ENCODE measurements around the gene TMEM47. TPM values are rescaled to one million over a fixed set of nuclear protein-coding genes. Genes with fewer than 3 reads are reported as not detected.

The TMEM47 gene
- total and polyA plus RNA-seq, 2 donors (not counting 1 experiment from before 2014, with no cell fraction given): not detected

GRCh38 chrX:34624416-34624815 lies 32.7 kb downstream of the TMEM47 start:
- no CpG with 5 or more reads among the region's 2 CpGs for WGBS (ENCODE audit: insufficient coverage)
- no peak for TF ChIP-seq EZH2 (IDR thresholded peaks at IDR 0.05; ENCODE audit: borderline replicate concordance, insufficient read depth, low read depth, low read length, poor library complexity, severe bottlenecking)
- TF ChIP-seq, protein P1, sequence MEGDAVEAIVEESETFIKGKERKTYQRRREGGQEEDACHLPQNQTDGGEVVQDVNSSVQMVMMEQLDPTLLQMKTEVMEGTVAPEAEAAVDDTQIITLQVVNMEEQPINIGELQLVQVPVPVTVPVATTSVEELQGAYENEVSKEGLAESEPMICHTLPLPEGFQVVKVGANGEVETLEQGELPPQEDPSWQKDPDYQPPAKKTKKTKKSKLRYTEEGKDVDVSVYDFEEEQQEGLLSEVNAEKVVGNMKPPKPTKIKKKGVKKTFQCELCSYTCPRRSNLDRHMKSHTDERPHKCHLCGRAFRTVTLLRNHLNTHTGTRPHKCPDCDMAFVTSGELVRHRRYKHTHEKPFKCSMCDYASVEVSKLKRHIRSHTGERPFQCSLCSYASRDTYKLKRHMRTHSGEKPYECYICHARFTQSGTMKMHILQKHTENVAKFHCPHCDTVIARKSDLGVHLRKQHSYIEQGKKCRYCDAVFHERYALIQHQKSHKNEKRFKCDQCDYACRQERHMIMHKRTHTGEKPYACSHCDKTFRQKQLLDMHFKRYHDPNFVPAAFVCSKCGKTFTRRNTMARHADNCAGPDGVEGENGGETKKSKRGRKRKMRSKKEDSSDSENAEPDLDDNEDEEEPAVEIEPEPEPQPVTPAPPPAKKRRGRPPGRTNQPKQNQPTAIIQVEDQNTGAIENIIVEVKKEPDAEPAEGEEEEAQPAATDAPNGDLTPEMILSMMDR (IDR thresholded peaks at IDR 0.05): no peak
- Mint-ChIP-seq H3K4me3 (no peak overlapping the region), H3K27ac (no peak overlapping the region), H3K9me3 (ENCODE audit: insufficient read depth) (no peaks in the 10 kb centered on the region), H3K4me1 (no peaks in the 10 kb centered on the region), H3K27me3 (no peaks in the 10 kb centered on the region)
- H3K4me2 ChIP-seq (replicated peaks; ENCODE audit: low read depth, low read length, poor library complexity, severe bottlenecking): no peak overlapping the region
- no peak overlapping the region for H3K9ac ChIP-seq (ENCODE audit: low read length)
- DNase-seq (no peak), ATAC-seq (ENCODE audit: low read depth) (no peak)
- no peaks in the 10 kb centered on the region for H3K27me3 ChIP-seq (replicated peaks in 1 of 4; ENCODE audit: control extremely low read depth in 1 of 4, control insufficient read depth in 3 of 4, insufficient read depth in 4 of 4, low read length in 3 of 4)
- no peak overlapping the region for H2AFZ ChIP-seq (ENCODE audit: insufficient read depth, low read depth, low read length, poor library complexity, severe bottlenecking)
- no peaks in the 10 kb centered on the region for H3K9me3 ChIP-seq (ENCODE audit: control extremely low read depth in 1 of 3, control insufficient read depth in 2 of 3, insufficient read depth in 1 of 3, low read length in 2 of 3)
- no peaks in the 10 kb centered on the region for H3K79me2 ChIP-seq (ENCODE audit: control insufficient read depth, insufficient read depth, low read length)
- intact Hi-C loops (cut with micrococcal nuclease): no loop called here
- H3K36me3 ChIP-seq (replicated peaks in 1 of 2; ENCODE audit: control extremely low read depth in 1 of 2, control insufficient read depth in 1 of 2, extremely low read depth in 1 of 2, insufficient read depth in 2 of 2, low read length in 1 of 2): no peaks in the 10 kb centered on the region
- H4K20me1 ChIP-seq (ENCODE audit: control insufficient read depth, insufficient read depth, low read length, poor library complexity, severe bottlenecking): no peaks in the 10 kb centered on the region
- no peak overlapping the region for H3K27ac ChIP-seq (ENCODE audit: low read length in 2 of 2)
- H3K4me3 ChIP-seq (ENCODE audit: control extremely low read depth in 1 of 5, extremely low read depth in 1 of 5, insufficient read depth in 1 of 5, low read depth in 2 of 5, low read length in 4 of 5): no peak overlapping the region
- ChIA-PET POLR2A (no interaction called here), CTCF (no interaction called here)
- H3K4me1 ChIP-seq (ENCODE audit: control insufficient read depth in 2 of 2, insufficient read depth in 2 of 2, low read length in 2 of 2): no peaks in the 10 kb centered on the region

DNA sequence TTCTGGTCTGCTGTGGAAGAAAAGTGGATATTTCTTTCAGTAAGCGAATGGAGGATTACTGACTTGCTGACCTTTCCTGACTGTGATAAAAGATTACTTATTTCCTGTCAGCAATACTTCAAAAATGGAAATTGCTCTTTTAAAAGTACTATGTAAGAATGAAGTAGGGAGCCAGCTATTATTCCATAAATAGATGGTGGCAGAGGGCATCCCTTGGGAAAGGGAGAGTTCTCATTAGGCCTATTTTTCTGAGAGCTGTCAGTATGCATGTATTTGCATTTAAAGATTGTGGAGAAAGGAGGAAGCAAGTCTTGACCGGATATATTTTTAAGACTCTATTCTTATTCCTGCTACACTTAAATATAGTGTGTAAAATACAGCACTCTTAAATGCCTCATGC lies 37.2 kb downstream of the TMEM47 start:
- POLR2A ChIA-PET: no interaction called here
- Histone ChIP-seq H3K36me3 (replicated peaks in 1 of 2; ENCODE audit: control extremely low read depth in 1 of 2, control insufficient read depth in 1 of 2, extremely low read depth in 1 of 2, insufficient read depth in 2 of 2, low read length in 1 of 2) (no peaks in the 10 kb centered on the region), H3K4me1 (ENCODE audit: control insufficient read depth in 2 of 2, insufficient read depth in 2 of 2, low read length in 2 of 2) (no peaks in the 10 kb centered on the region), H3K79me2 (ENCODE audit: control insufficient read depth, insufficient read depth, low read length) (no peaks in the 10 kb centered on the region), H3K4me2 (replicated peaks; ENCODE audit: low read depth, low read length, poor library complexity, severe bottlenecking) (no peak overlapping the region), H4K20me1 (ENCODE audit: control insufficient read depth, insufficient read depth, low read length, poor library complexity, severe bottlenecking) (no peaks in the 10 kb centered on the region), H3K27me3 (replicated peaks in 1 of 4; ENCODE audit: control extremely low read depth in 1 of 4, control insufficient read depth in 3 of 4, insufficient read depth in 4 of 4, low read length in 3 of 4) (no peaks in the 10 kb centered on the region), H3K9me3 (ENCODE audit: control extremely low read depth in 1 of 3, control insufficient read depth in 2 of 3, insufficient read depth in 1 of 3, low read length in 2 of 3) (no peaks in the 10 kb centered on the region), H3K27ac (ENCODE audit: low read length in 2 of 2) (no peak overlapping the region), H3K4me3 (ENCODE audit: control extremely low read depth in 1 of 5, extremely low read depth in 1 of 5, insufficient read depth in 1 of 5, low read depth in 2 of 5, low read length in 4 of 5) (no peak overlapping the region), H2AFZ (ENCODE audit: insufficient read depth, low read depth, low read length, poor library complexity, severe bottlenecking) (no peak overlapping the region), H3K9ac (ENCODE audit: low read length) (no peak overlapping the region)
- Mint-ChIP-seq H3K4me3 (no peak overlapping the region), H3K9me3 (ENCODE audit: insufficient read depth) (peaks cover under 1% of the 10 kb centered on the region), H3K4me1 (no peaks in the 10 kb centered on the region), H3K27ac (no peak overlapping the region), H3K27me3 (no peaks in the 10 kb centered on the region)
- CTCF ChIA-PET: no interaction called here
- TF ChIP-seq, protein P1 (IDR thresholded peaks at IDR 0.05): no peak
- TF ChIP-seq EZH2 (IDR thresholded peaks at IDR 0.05; ENCODE audit: borderline replicate concordance, insufficient read depth, low read depth, low read length, poor library complexity, severe bottlenecking): no peak
- no peak for DNase-seq
- intact Hi-C loops (cut with micrococcal nuclease): no loop called here
- WGBS (ENCODE audit: insufficient coverage): no CpG with 5 or more reads among the region's 2 CpGs
- no peak for ATAC-seq (ENCODE audit: low read depth)

All from B cell (primary cell).